ENCODE results near the gene APLN.

The APLN gene

GRCh38 chrX:129653181-129653970 is 1.4 kb downstream of the APLN start:
- Histone ChIP-seq H3K36me3 (ENCODE audit: insufficient read depth, low read length) (no peaks in the 10 kb centered on the region), H3K9ac (ENCODE audit: low read depth, low read length) (peak overlapping the region; percentile 51; the same call in 1 of the 2 replicates), H3K9me3 (ENCODE audit: control insufficient read depth, insufficient read depth, low read length) (no peaks in the 10 kb centered on the region)

GRCh38 chrX:129652565-129653169 is 2.1 kb downstream of the APLN start:
- Histone ChIP-seq H3K36me3 (ENCODE audit: insufficient read depth, low read length) (no peaks in the 10 kb centered on the region), H3K9ac (ENCODE audit: low read depth, low read length) (no peak overlapping the region), H3K9me3 (ENCODE audit: control insufficient read depth, insufficient read depth, low read length) (no peaks in the 10 kb centered on the region), H3K4me1 (ENCODE audit: insufficient read depth, low read length) (peaks cover 6% of the 10 kb centered on the region)

More at GRCh38 chrX:129653181-129653970, 1.4 kb downstream of the APLN start:
- H3K4me1 ChIP-seq (ENCODE audit: insufficient read depth, low read length) = peaks cover 6% of the 10 kb centered on the region

GRCh38 chrX:129651756-129652564 is 2.8 kb downstream of the APLN start:
- Histone ChIP-seq H3K9me3 (ENCODE audit: control insufficient read depth, insufficient read depth, low read length) (no peaks in the 10 kb centered on the region), H3K4me1 (ENCODE audit: insufficient read depth, low read length) (peaks cover 6% of the 10 kb centered on the region), H3K36me3 (ENCODE audit: insufficient read depth, low read length) (no peaks in the 10 kb centered on the region), H3K9ac (ENCODE audit: low read depth, low read length) (no peak overlapping the region)

GRCh38 chrX:129650821-129651510 is 3.8 kb downstream of the APLN start:
- no peaks in the 10 kb centered on the region for H3K9me3 ChIP-seq (ENCODE audit: control insufficient read depth, insufficient read depth, low read length)
- no peak overlapping the region for H3K9ac ChIP-seq (ENCODE audit: low read depth, low read length)

GRCh38 chrX:129650183-129650689 is 4.5 kb downstream of the APLN start:
- Histone ChIP-seq H3K4me1 (ENCODE audit: insufficient read depth, low read length) (no peaks in the 10 kb centered on the region; the same call in 1 of the 2 replicates), H3K9me3 (ENCODE audit: control insufficient read depth, insufficient read depth, low read length) (no peaks in the 10 kb centered on the region), H3K9ac (ENCODE audit: low read depth, low read length) (no peak overlapping the region), H3K36me3 (ENCODE audit: insufficient read depth, low read length) (no peaks in the 10 kb centered on the region)

More at GRCh38 chrX:129650821-129651510, 3.8 kb downstream of the APLN start:
- peaks cover 4% of the 10 kb centered on the region for H3K4me1 ChIP-seq (ENCODE audit: insufficient read depth, low read length)
- H3K36me3 ChIP-seq (ENCODE audit: insufficient read depth, low read length) = no peaks in the 10 kb centered on the region

- Histone ChIP-seq H3K36me3 (ENCODE audit: insufficient read depth, low read length) (no peaks in the 10 kb centered on the region), H3K9ac (ENCODE audit: low read depth, low read length) (no peak overlapping the region), H3K9me3 (ENCODE audit: control insufficient read depth, insufficient read depth, low read length) (no peaks in the 10 kb centered on the region), H3K4me1 (ENCODE audit: insufficient read depth, low read length) (no peaks in the 10 kb centered on the region; the same call in 1 of the 2 replicates)
Observed at GRCh38 chrX:129649268-129650182, 5.2 kb downstream of the APLN start.

- Histone ChIP-seq H3K36me3 (ENCODE audit: insufficient read depth, low read length) (no peaks in the 10 kb centered on the region), H3K4me1 (ENCODE audit: insufficient read depth, low read length) (no peaks in the 10 kb centered on the region; the same call in 1 of the 2 replicates), H3K9me3 (ENCODE audit: control insufficient read depth, insufficient read depth, low read length) (no peaks in the 10 kb centered on the region)
Observed at GRCh38 chrX:129648514-129649267, 6.1 kb downstream of the APLN start.

GRCh38 chrX:129647418-129648410 is 7.0 kb downstream of the APLN start:
- H3K4me1 ChIP-seq (ENCODE audit: insufficient read depth, low read length) = no peaks in the 10 kb centered on the region; the same call in 1 of the 2 replicates
- H3K9me3 ChIP-seq (ENCODE audit: control insufficient read depth, insufficient read depth, low read length) = no peaks in the 10 kb centered on the region
- no peak overlapping the region for H3K9ac ChIP-seq (ENCODE audit: low read depth, low read length)
- H3K36me3 ChIP-seq (ENCODE audit: insufficient read depth, low read length) = no peaks in the 10 kb centered on the region

More at GRCh38 chrX:129648514-129649267, 6.1 kb downstream of the APLN start:
- H3K9ac ChIP-seq (ENCODE audit: low read depth, low read length) = no peak overlapping the region

GRCh38 chrX:129646566-129647417 is 8.0 kb downstream of the APLN start:
- H3K9ac ChIP-seq (ENCODE audit: low read depth, low read length) = no peak overlapping the region

GRCh38 chrX:129642641-129643040 is 12.1 kb downstream of the APLN start:
- Histone ChIP-seq H3K36me3 (ENCODE audit: insufficient read depth, low read length) (no peaks in the 10 kb centered on the region), H3K9me3 (ENCODE audit: control insufficient read depth, insufficient read depth, low read length) (no peaks in the 10 kb centered on the region; the same call in 1 of the 2 replicates), H3K9ac (ENCODE audit: low read depth, low read length) (no peak overlapping the region), H3K4me1 (ENCODE audit: insufficient read depth, low read length) (no peaks in the 10 kb centered on the region; the same call in 1 of the 2 replicates)

More at GRCh38 chrX:129646566-129647417, 8.0 kb downstream of the APLN start:
- no peaks in the 10 kb centered on the region; the same call in 1 of the 2 replicates for H3K9me3 ChIP-seq (ENCODE audit: control insufficient read depth, insufficient read depth, low read length)
- H3K4me1 ChIP-seq (ENCODE audit: insufficient read depth, low read length) = no peaks in the 10 kb centered on the region; the same call in 1 of the 2 replicates
- H3K36me3 ChIP-seq (ENCODE audit: insufficient read depth, low read length) = no peaks in the 10 kb centered on the region

GRCh38 chrX:129641941-129642340 is 12.8 kb downstream of the APLN start:
- Histone ChIP-seq H3K36me3 (ENCODE audit: insufficient read depth, low read length) (no peaks in the 10 kb centered on the region), H3K9me3 (ENCODE audit: control insufficient read depth, insufficient read depth, low read length) (no peaks in the 10 kb centered on the region; the same call in 1 of the 2 replicates), H3K9ac (ENCODE audit: low read depth, low read length) (no peak overlapping the region), H3K4me1 (ENCODE audit: insufficient read depth, low read length) (no peaks in the 10 kb centered on the region; the same call in 1 of the 2 replicates)

All from ES-I3 (cell line).